Gastroesophageal sphincter (tissue), 4 donors: ENCODE measurements around the gene PXDC1. TPM values are rescaled to one million over a fixed set of nuclear protein-coding genes. Genes with fewer than 3 reads are reported as not detected.

ENCODE experiments used
- ATAC-seq: fragments of 150-250 bp; one replicate; pipeline ENCODE4 v1.9.1; 2016; ENCODE audit warnings: mild to moderate bottlenecking, moderate library complexity
- H3K27ac ChIP-seq, 4 donors: fragments of 200-600 bp; sonication (generic) in 3 of 4; 1 replicate in 3 of 4; 2 replicates in 1 of 4; pipeline ENCODE4 v1.5.1; 2016 to 2019
- H3K27me3 ChIP-seq: fragments of 200-600 bp; sonication (generic); one replicate; pipeline ENCODE4 v1.5.1; 2019
- H3K36me3 ChIP-seq, 2 donors: fragments of 200-600 bp; sonication (generic); one replicate each; pipeline ENCODE4 v1.5.1; 2019; ENCODE audit warnings: control low read depth in 1 of 2
- H3K4me1 ChIP-seq, 3 donors: fragments of 200-600 bp; sonication (generic); 1 replicate in 2 of 3; 2 replicates in 1 of 3; pipeline ENCODE4 v1.5.1; 2016 to 2019; ENCODE audit warnings: control low read depth in 2 of 3
- H3K4me3 ChIP-seq, 2 donors: fragments of 200-600 bp; sonication (generic); one replicate each; pipeline ENCODE4 v1.5.1; 2019; ENCODE audit warnings: mild to moderate bottlenecking in 1 of 2, moderate library complexity in 1 of 2
- H3K9me3 ChIP-seq, 3 donors: fragments of 200-600 bp; sonication (generic); one replicate each; pipeline ENCODE4 v1.5.1; 2017 to 2019; ENCODE audit warnings: control low read depth in 2 of 3
- CTCF ChIP-seq, 4 experiments: fragments of 200-600 bp in 2 of 4; fragments of 450-650 bp in 2 of 4; sonication (generic) in 1 of 4; IDR thresholded peaks; one replicate each; pipeline ENCODE4 v1.5.1; 2017 to 2019; ENCODE audit warnings: antibody characterized with exemption in 4 of 4, mild to moderate bottlenecking in 2 of 4, moderate library complexity in 2 of 4
- EP300 ChIP-seq: sonication (generic); formaldehyde crosslinking; IDR thresholded peaks from one replicate; pipeline ENCODE4 v1.6.1; 2017; ENCODE audit warnings: antibody characterized with exemption, mild to moderate bottlenecking
- POLR2A ChIP-seq, 2 donors: fragments of 450-650 bp; IDR thresholded peaks; one replicate each; pipeline ENCODE4 v1.6.1; 2017; ENCODE audit warnings: antibody characterized with exemption in 2 of 2, mild to moderate bottlenecking in 2 of 2, moderate library complexity in 1 of 2
- POLR2AphosphoS5 ChIP-seq: sonication (generic); formaldehyde crosslinking; IDR thresholded peaks from one replicate; pipeline ENCODE4 v1.6.1; 2017; ENCODE audit warnings: antibody characterized with exemption
- whole genome bisulfite sequencing, 2 donors: methylation state at CpG; one replicate each; pipeline ENCODE4 v1.1.5; 2018; ENCODE audit warnings: low coverage in 1 of 2; 5-methylcytosine and 5-hydroxymethylcytosine counted together
- total RNA-seq, 4 donors: library from RNA; depleted of rRNA; stranded (reverse); fragments of >200 nt; gene quantifications; one replicate each; pipeline ENCODE4 v1.1.0, GENCODE V29; 2016

PXDC1 gene
- total RNA-seq, 4 donors from 2014 or later = 78.3 to 182 (median 152) TPM

- H3K4me1 ChIP-seq = no peaks in the 10 kb centered on the region
- no peaks in the 10 kb centered on the region for H3K36me3 ChIP-seq
- H3K27me3 ChIP-seq = no peaks in the 10 kb centered on the region
- TF ChIP-seq POLR2A (IDR thresholded peaks at IDR 0.05) (no peak), CTCF (IDR thresholded peaks at IDR 0.05) (no peak), POLR2AphosphoS5 (no peak), EP300 (no peak)
- ATAC-seq = no peak
- no peak overlapping the region for H3K27ac ChIP-seq
- 73% methylated on average over 3 of the region's 7 CpGs; no CpG with 5 or more reads in 1 of the 2 donors for WGBS, 2 donors
- no peak overlapping the region for H3K4me3 ChIP-seq
- peaks cover 0 to 6% (median 0%) of the 10 kb centered on the region in 3 donors for H3K9me3 ChIP-seq
Measured at GRCh38 chr6:3710403-3710802, 41.1 kb downstream of the PXDC1 start.

- Histone ChIP-seq H3K27ac (no peak overlapping the region), H3K36me3 (no peaks in the 10 kb centered on the region)
- 76% methylated on average over 3 of the region's 4 CpGs; no CpG with 5 or more reads in 1 of the 2 donors for WGBS, 2 donors
Measured at GRCh38 chr6:3708540-3708939, 43.0 kb downstream of the PXDC1 start.

GRCh38 chr6:3707751-3708412, 43.6 kb downstream of the PXDC1 start:
- WGBS, 2 donors = 74 to 82% methylated on average over 5 to 7 of the region's 10 CpGs
- H3K4me3 ChIP-seq = no peak overlapping the region
- TF ChIP-seq CTCF (IDR thresholded peaks at IDR 0.05) (no peak), EP300 (no peak), POLR2AphosphoS5 (no peak), POLR2A (IDR thresholded peaks at IDR 0.05) (no peak)

More at GRCh38 chr6:3708540-3708939, 43.0 kb downstream of the PXDC1 start:
- H3K4me3 ChIP-seq = no peak overlapping the region
- H3K4me1 ChIP-seq = no peaks in the 10 kb centered on the region
- ATAC-seq = no peak
- TF ChIP-seq EP300 (no peak), CTCF (IDR thresholded peaks at IDR 0.05) (no peak), POLR2AphosphoS5 (no peak), POLR2A (IDR thresholded peaks at IDR 0.05) (no peak)
- peaks cover 0 to 6% (median 0%) of the 10 kb centered on the region in 3 donors for H3K9me3 ChIP-seq
- H3K27me3 ChIP-seq = no peaks in the 10 kb centered on the region

GRCh38 chr6:3707024-3707423, 44.5 kb downstream of the PXDC1 start:
- no peak for ATAC-seq
- WGBS, 2 donors = 73 to 75% methylated on average over 2 of the region's 2 CpGs

More at GRCh38 chr6:3707751-3708412, 43.6 kb downstream of the PXDC1 start:
- H3K27ac ChIP-seq = no peak overlapping the region
- no peaks in the 10 kb centered on the region for H3K36me3 ChIP-seq
- peaks cover 0 to 6% (median 0%) of the 10 kb centered on the region in 3 donors for H3K9me3 ChIP-seq
- no peaks in the 10 kb centered on the region for H3K4me1 ChIP-seq
- no peak for ATAC-seq
- no peaks in the 10 kb centered on the region for H3K27me3 ChIP-seq

More at GRCh38 chr6:3707024-3707423, 44.5 kb downstream of the PXDC1 start:
- no peaks in the 10 kb centered on the region for H3K36me3 ChIP-seq
- no peak for TF ChIP-seq POLR2A (IDR thresholded peaks at IDR 0.05)
- TF ChIP-seq CTCF (IDR thresholded peaks at IDR 0.05) = no peak
- TF ChIP-seq EP300 = no peak
- TF ChIP-seq POLR2AphosphoS5 = no peak
- H3K4me3 ChIP-seq = no peak overlapping the region
- no peaks in the 10 kb centered on the region for H3K4me1 ChIP-seq
- H3K27me3 ChIP-seq = no peaks in the 10 kb centered on the region
- H3K9me3 ChIP-seq = peaks cover 0 to 6% (median 0%) of the 10 kb centered on the region in 3 donors
- H3K27ac ChIP-seq = no peak overlapping the region
